HPDE6-E6E7 (cell line): ENCODE measurements around the gene ZDHHC24.

ENCODE experiments used
- DNase-seq: peaks from one replicate; pipeline ENCODE4 v3.0.0; 2011; ENCODE audit warnings: missing footprints; ENCODE audit errors: extremely low spot score

ZDHHC24 gene

GRCh38 chr11:66494935-66495334 is 50.9 kb downstream of the ZDHHC24 start:
- no peak for DNase-seq

GRCh38 chr11:66494458-66494857 is 51.4 kb downstream of the ZDHHC24 start:
- no peak for DNase-seq

GRCh38 chr11:66493130-66493529 is 52.7 kb downstream of the ZDHHC24 start:
- DNase-seq = no peak

- no peak for DNase-seq
Measured at GRCh38 chr11:66492161-66492865, 53.5 kb downstream of the ZDHHC24 start.

GRCh38 chr11:66491315-66491935 is 54.4 kb downstream of the ZDHHC24 start:
- DNase-seq = no peak

- no peak for DNase-seq
Measured at GRCh38 chr11:66489636-66490035, 56.2 kb downstream of the ZDHHC24 start.

- no peak for DNase-seq
Measured at GRCh38 chr11:66488957-66489356, 56.9 kb downstream of the ZDHHC24 start.

- no peak for DNase-seq
Measured at GRCh38 chr11:66484806-66485380, 61.0 kb downstream of the ZDHHC24 start.

GRCh38 chr11:66480117-66480938 is 65.5 kb downstream of the ZDHHC24 start, which contains the start of gene DPP3:
Gene DPP3 (plus strand): TSS chr11:66480434. CDS start chr11:66482201, 1,767 bp downstream.
- DNase-seq = peak; percentile 100

GRCh38 chr11:66479394-66480116 is 66.3 kb downstream of the ZDHHC24 start:
- DNase-seq = peak; percentile 92

- no peak for DNase-seq
Measured at GRCh38 chr11:66478729-66479393, 67.0 kb downstream of the ZDHHC24 start.

GRCh38 chr11:66477263-66478201 is 68.3 kb downstream of the ZDHHC24 start:
- DNase-seq = no peak

GRCh38 chr11:66476841-66477251 is 69.0 kb downstream of the ZDHHC24 start:
- DNase-seq = no peak

GRCh38 chr11:66476173-66476840 is 69.5 kb downstream of the ZDHHC24 start:
- no peak for DNase-seq

- DNase-seq = no peak
Measured at GRCh38 chr11:66475349-66476172, 70.3 kb downstream of the ZDHHC24 start.

- DNase-seq = no peak
Measured at GRCh38 chr11:66473608-66474515, 72.0 kb downstream of the ZDHHC24 start.

- DNase-seq = no peak
Measured at GRCh38 chr11:66473167-66473566, 72.7 kb downstream of the ZDHHC24 start.
